ENCODE measurements around the gene ADGRL3. TPM values are rescaled to one million over a fixed set of nuclear protein-coding genes. Genes with fewer than 3 reads are reported as not detected.

Gene ADGRL3
- total RNA-seq, 2 experiments from 2014 or later, result not detected

- no peak for DNase-seq
- no peaks in the 10 kb centered on the region for H3K27me3 Mint-ChIP-seq
- POLR2A ChIA-PET, result no interaction called here
- H3K4me3 Mint-ChIP-seq, result no peak overlapping the region
- no peaks in the 10 kb centered on the region for H3K9me3 Mint-ChIP-seq
- CTCF ChIA-PET, result no interaction called here
- intact Hi-C loops (cut with micrococcal nuclease), result no loop called here
- no peaks in the 10 kb centered on the region for H3K4me1 Mint-ChIP-seq (ENCODE audit: low read depth)
- no peak overlapping the region for H3K27ac Mint-ChIP-seq
- no peaks in the 10 kb centered on the region for H3K36me3 Mint-ChIP-seq
Observed at GRCh38 chr4:61995717-61996340, 795.7 kb downstream of the ADGRL3 start.

GRCh38 chr4:61996943-61997342 is 796.8 kb downstream of the ADGRL3 start:
- Mint-ChIP-seq H3K27me3 (no peaks in the 10 kb centered on the region), H3K36me3 (no peaks in the 10 kb centered on the region), H3K4me1 (ENCODE audit: low read depth) (no peaks in the 10 kb centered on the region), H3K9me3 (peaks cover 2% of the 10 kb centered on the region), H3K4me3 (no peak overlapping the region), H3K27ac (no peak overlapping the region)
- ChIA-PET POLR2A (no interaction called here), CTCF (no interaction called here)
- no peak for DNase-seq
- intact Hi-C loops (cut with micrococcal nuclease), result no loop called here

- no peak for DNase-seq
- ChIA-PET CTCF (no interaction called here), POLR2A (no interaction called here)
- H3K36me3 Mint-ChIP-seq, result no peaks in the 10 kb centered on the region
- no peak overlapping the region for H3K4me3 Mint-ChIP-seq
- H3K27ac Mint-ChIP-seq, result no peak overlapping the region
- H3K4me1 Mint-ChIP-seq (ENCODE audit: low read depth), result no peaks in the 10 kb centered on the region
- intact Hi-C loops (cut with micrococcal nuclease), result no loop called here
- peaks cover 4% of the 10 kb centered on the region for H3K9me3 Mint-ChIP-seq
- no peaks in the 10 kb centered on the region for H3K27me3 Mint-ChIP-seq
Observed at GRCh38 chr4:61997831-61998230, 797.7 kb downstream of the ADGRL3 start.

- no peak for DNase-seq
- ChIA-PET POLR2A (no interaction called here), CTCF (no interaction called here)
- Mint-ChIP-seq H3K9me3 (peaks cover 18% of the 10 kb centered on the region), H3K4me3 (no peak overlapping the region), H3K27ac (no peak overlapping the region), H3K36me3 (no peaks in the 10 kb centered on the region), H3K27me3 (no peaks in the 10 kb centered on the region), H3K4me1 (ENCODE audit: low read depth) (no peaks in the 10 kb centered on the region)
- intact Hi-C loops (cut with micrococcal nuclease), result no loop called here
Observed at GRCh38 chr4:62003695-62004094, 803.6 kb downstream of the ADGRL3 start.

GRCh38 chr4:62004881-62005280 is 804.8 kb downstream of the ADGRL3 start:
- ChIA-PET POLR2A (no interaction called here), CTCF (no interaction called here)
- H3K36me3 Mint-ChIP-seq, result no peaks in the 10 kb centered on the region

GRCh38 chr4:62006108-62006507 is 806.0 kb downstream of the ADGRL3 start:
- H3K36me3 Mint-ChIP-seq, result no peaks in the 10 kb centered on the region
- H3K4me1 Mint-ChIP-seq (ENCODE audit: low read depth), result no peaks in the 10 kb centered on the region
- no peaks in the 10 kb centered on the region for H3K27me3 Mint-ChIP-seq
- DNase-seq, result no peak
- POLR2A ChIA-PET, result no interaction called here
- H3K9me3 Mint-ChIP-seq, result peaks cover 21% of the 10 kb centered on the region
- CTCF ChIA-PET, result no interaction called here
- intact Hi-C loops (cut with micrococcal nuclease), result no loop called here
- no peak overlapping the region for H3K4me3 Mint-ChIP-seq
- H3K27ac Mint-ChIP-seq, result no peak overlapping the region

More at GRCh38 chr4:62004881-62005280, 804.8 kb downstream of the ADGRL3 start:
- intact Hi-C loops (cut with micrococcal nuclease), result no loop called here
- H3K27ac Mint-ChIP-seq, result no peak overlapping the region
- H3K4me3 Mint-ChIP-seq, result no peak overlapping the region
- H3K9me3 Mint-ChIP-seq, result peaks cover 21% of the 10 kb centered on the region
- H3K27me3 Mint-ChIP-seq, result no peaks in the 10 kb centered on the region
- DNase-seq, result no peak
- H3K4me1 Mint-ChIP-seq (ENCODE audit: low read depth), result no peaks in the 10 kb centered on the region

- no peak overlapping the region for H3K27ac Mint-ChIP-seq
- POLR2A ChIA-PET, result no interaction called here
Observed at GRCh38 chr4:62015043-62015739, 815.1 kb downstream of the ADGRL3 start.

GRCh38 chr4:62018537-62018936 is 818.4 kb downstream of the ADGRL3 start:
- Mint-ChIP-seq H3K36me3 (no peaks in the 10 kb centered on the region), H3K27ac (no peak overlapping the region), H3K27me3 (no peaks in the 10 kb centered on the region), H3K4me3 (no peak overlapping the region), H3K4me1 (ENCODE audit: low read depth) (no peaks in the 10 kb centered on the region), H3K9me3 (peaks cover 22% of the 10 kb centered on the region)
- POLR2A ChIA-PET, result no interaction called here
- intact Hi-C loops (cut with micrococcal nuclease), result no loop called here
- CTCF ChIA-PET, result no interaction called here
- DNase-seq, result no peak

More at GRCh38 chr4:62015043-62015739, 815.1 kb downstream of the ADGRL3 start:
- Mint-ChIP-seq H3K9me3 (peaks cover 30% of the 10 kb centered on the region), H3K4me1 (ENCODE audit: low read depth) (no peaks in the 10 kb centered on the region), H3K4me3 (no peak overlapping the region), H3K36me3 (no peaks in the 10 kb centered on the region), H3K27me3 (no peaks in the 10 kb centered on the region)
- intact Hi-C loops (cut with micrococcal nuclease), result no loop called here
- no peak for DNase-seq
- CTCF ChIA-PET, result no interaction called here

- POLR2A ChIA-PET, result no interaction called here
- no peak for DNase-seq
- Mint-ChIP-seq H3K4me1 (ENCODE audit: low read depth) (no peaks in the 10 kb centered on the region), H3K27ac (no peak overlapping the region), H3K4me3 (no peak overlapping the region), H3K36me3 (no peaks in the 10 kb centered on the region), H3K27me3 (no peaks in the 10 kb centered on the region), H3K9me3 (peaks cover 5% of the 10 kb centered on the region)
- intact Hi-C loops (cut with micrococcal nuclease), result no loop called here
- CTCF ChIA-PET, result no interaction called here
Observed at GRCh38 chr4:62023633-62024032, 823.5 kb downstream of the ADGRL3 start.

- Mint-ChIP-seq H3K9me3 (peaks cover 11% of the 10 kb centered on the region), H3K4me3 (no peak overlapping the region), H3K27me3 (no peaks in the 10 kb centered on the region), H3K36me3 (no peaks in the 10 kb centered on the region), H3K27ac (no peak overlapping the region), H3K4me1 (ENCODE audit: low read depth) (no peaks in the 10 kb centered on the region)
- POLR2A ChIA-PET, result no interaction called here
- intact Hi-C loops (cut with micrococcal nuclease), result no loop called here
- DNase-seq, result no peak
- CTCF ChIA-PET, result no interaction called here
Observed at GRCh38 chr4:62028745-62029144, 828.6 kb downstream of the ADGRL3 start.

GRCh38 chr4:62030958-62031357 is 830.8 kb downstream of the ADGRL3 start:
- intact Hi-C loops (cut with micrococcal nuclease), result no loop called here
- ChIA-PET POLR2A (no interaction called here), CTCF (no interaction called here)
- DNase-seq, result no peak
- H3K27me3 Mint-ChIP-seq, result no peaks in the 10 kb centered on the region
- H3K36me3 Mint-ChIP-seq, result no peaks in the 10 kb centered on the region
- H3K9me3 Mint-ChIP-seq, result peaks cover 11% of the 10 kb centered on the region
- H3K4me3 Mint-ChIP-seq, result no peak overlapping the region
- no peaks in the 10 kb centered on the region for H3K4me1 Mint-ChIP-seq (ENCODE audit: low read depth)
- no peak overlapping the region for H3K27ac Mint-ChIP-seq

- H3K27me3 Mint-ChIP-seq, result no peaks in the 10 kb centered on the region
- intact Hi-C loops (cut with micrococcal nuclease), result no loop called here
- CTCF ChIA-PET, result no interaction called here
- H3K27ac Mint-ChIP-seq, result no peak overlapping the region
- H3K4me1 Mint-ChIP-seq (ENCODE audit: low read depth), result no peaks in the 10 kb centered on the region
- H3K36me3 Mint-ChIP-seq, result no peaks in the 10 kb centered on the region
- H3K4me3 Mint-ChIP-seq, result no peak overlapping the region
- POLR2A ChIA-PET, result no interaction called here
- no peak for DNase-seq
- H3K9me3 Mint-ChIP-seq, result peaks cover 7% of the 10 kb centered on the region
Observed at GRCh38 chr4:62037571-62037970, 837.4 kb downstream of the ADGRL3 start.

GRCh38 chr4:62051332-62051731 is 851.2 kb downstream of the ADGRL3 start:
- H3K27ac Mint-ChIP-seq, result no peak overlapping the region
- no peak overlapping the region for H3K4me3 Mint-ChIP-seq
- no peaks in the 10 kb centered on the region for H3K4me1 Mint-ChIP-seq (ENCODE audit: low read depth)
- intact Hi-C loops (cut with micrococcal nuclease), result no loop called here
- DNase-seq, result no peak
- POLR2A ChIA-PET, result no interaction called here
- no peaks in the 10 kb centered on the region for H3K36me3 Mint-ChIP-seq
- CTCF ChIA-PET, result no interaction called here
- H3K27me3 Mint-ChIP-seq, result no peaks in the 10 kb centered on the region
- H3K9me3 Mint-ChIP-seq, result no peaks in the 10 kb centered on the region

Data from activated CD4-positive, alpha-beta memory T cell treated with anti-CD3 and anti-CD28 coated beads for 36 hours (primary cell).